HepG2 (cell line): ENCODE data around the gene BPIFB2. TPM values are rescaled to one million over a fixed set of nuclear protein-coding genes. Genes with fewer than 3 reads are reported as not detected.

Source experiments
- ARHGAP35 ChIP-seq: sonication (generic); formaldehyde crosslinking; IDR thresholded peaks from 2 replicates; pipeline ENCODE4 v1.9.0; 2022; ENCODE audit warnings: mild to moderate bottlenecking, inconsistent platforms, moderate library complexity, missing genetic modification reagents, borderline replicate concordance
- GLI4 ChIP-seq: sonication (generic); formaldehyde crosslinking; IDR thresholded peaks from 2 replicates; pipeline ENCODE4 v1.5.1; 2020; ENCODE audit warnings: missing genetic modification reagents, mild to moderate bottlenecking, moderate library complexity, borderline replicate concordance
- HDAC1 ChIP-seq: sonication (generic); formaldehyde crosslinking; IDR thresholded peaks from 2 replicates; pipeline ENCODE4 v1.5.1; 2020; ENCODE audit warnings: mild to moderate bottlenecking, missing genetic modification reagents
- KDM4B ChIP-seq: sonication (generic); formaldehyde crosslinking; IDR thresholded peaks from 2 replicates; pipeline ENCODE4 v1.4.0; 2020; ENCODE audit warnings: missing genetic modification reagents
- NFE2L1 ChIP-seq: sonication (generic); formaldehyde crosslinking; IDR thresholded peaks from 2 replicates; pipeline ENCODE4 v1.4.0; 2020; ENCODE audit warnings: missing genetic modification reagents, mild to moderate bottlenecking, borderline replicate concordance
- PCBP2 ChIP-seq: fragments of 200-400 bp; formaldehyde crosslinking; optimal IDR thresholded peaks from 2 replicates; pipeline ENCODE3; 2018; ENCODE audit warnings: low read length, low read depth; ENCODE audit not compliant: poor library complexity, severe bottlenecking
- PLRG1 ChIP-seq: fragments of 450-650 bp; conservative IDR thresholded peaks from 2 replicates; pipeline ENCODE4 v1.6.1; 2016
- SRSF9 ChIP-seq: fragments of 200-400 bp; formaldehyde crosslinking; IDR thresholded peaks from 2 replicates; pipeline ENCODE4 v1.6.1; 2018; ENCODE audit warnings: borderline replicate concordance, mild to moderate bottlenecking, low read depth, low read length; ENCODE audit not compliant: insufficient read depth, poor library complexity, severe bottlenecking
- THAP11 ChIP-seq: IDR thresholded peaks from 2 replicates; pipeline ENCODE4 v1.6.1; 2016; ENCODE audit warnings: missing biosample characterization, missing genetic modification reagents
- TOPORS ChIP-seq: sonication (generic); formaldehyde crosslinking; IDR thresholded peaks from 2 replicates; pipeline ENCODE4 v1.8.0; 2023; ENCODE audit warnings: mild to moderate bottlenecking, missing genetic modification reagents
- ZC3H4 ChIP-seq: sonication (generic); formaldehyde crosslinking; IDR thresholded peaks from 2 replicates; pipeline ENCODE4 v1.4.0; 2020; ENCODE audit warnings: missing genetic modification reagents, borderline replicate concordance
- ZFP36L2 ChIP-seq: sonication (generic); formaldehyde crosslinking; IDR thresholded peaks from 2 replicates; pipeline ENCODE4 v1.4.0; 2020; ENCODE audit warnings: missing genetic modification reagents
- ZNF354B ChIP-seq: sonication (generic); formaldehyde crosslinking; IDR thresholded peaks from 2 replicates; pipeline ENCODE4 v1.8.0; 2022; ENCODE audit warnings: mild to moderate bottlenecking, missing genetic modification reagents
- ZNF614 ChIP-seq: IDR thresholded peaks from 2 replicates; pipeline ENCODE4 v1.6.1; 2018; ENCODE audit warnings: missing biosample characterization, missing genetic modification reagents, inconsistent platforms, borderline replicate concordance
- ZNF772 ChIP-seq: sonication (generic); formaldehyde crosslinking; IDR thresholded peaks from 2 replicates; pipeline ENCODE4 v1.5.0; 2020; ENCODE audit warnings: mild to moderate bottlenecking, missing genetic modification reagents
- polyA plus RNA-seq, 8 experiments: library from polyadenylated mRNA; depleted of rRNA in 3 of 8; stranded (reverse) in 7 of 8; unstranded in 1 of 8; fragments of >200 nt; fragmentation: Illumina TruSeq in 4 of 8; extraction: Trizol in 4 of 8; gene quantifications; 2 replicates each; pipeline versions ENCODE4 v1.2.1 to v1.2.3, GENCODE V29; 2011 to 2016; ENCODE audit warnings: low read depth in 4 of 8, missing spikeins in 1 of 8, mixed read lengths in 1 of 8; ENCODE audit not compliant: insufficient read depth in 1 of 8
- total RNA-seq, 5 experiments: library from RNA; depleted of rRNA; stranded (reverse); fragments of >200 nt; fragmentation: Illumina TruSeq; extraction: Trizol; gene quantifications; 2 replicates each; pipeline ENCODE4 v1.2.3, GENCODE V29; 2016; ENCODE audit warnings: low read depth in 1 of 5
- TF ChIP-seq, protein P1 (sequence below): sonication (generic); formaldehyde crosslinking; conservative IDR thresholded peaks from 2 replicates; pipeline ENCODE4 v1.8.0; 2022; ENCODE audit warnings: mild to moderate bottlenecking, moderate library complexity, missing genetic modification reagents
- TF ChIP-seq, protein P2 (sequence below): sonication (generic); formaldehyde crosslinking; IDR thresholded peaks from 2 replicates; pipeline ENCODE4 v1.8.0; 2022; ENCODE audit warnings: mild to moderate bottlenecking, missing genetic modification reagents, borderline replicate concordance
- TF ChIP-seq, protein P3 (sequence below): sonication (generic); formaldehyde crosslinking; IDR thresholded peaks from 2 replicates; pipeline ENCODE4 v1.4.0; 2020; ENCODE audit warnings: missing genetic modification reagents, borderline replicate concordance
- TF ChIP-seq, protein P4 (sequence below): sonication (generic); formaldehyde crosslinking; conservative IDR thresholded peaks from 2 replicates; pipeline ENCODE4 v1.8.1; 2023; ENCODE audit warnings: missing genetic modification reagents

The BPIFB2 gene
- total and polyA plus RNA-seq, 2 of the 13 experiments (the other 11 are each of a cell fraction or from before 2014, with no cell fraction given): 54.5 to 902 TPM

DNA sequence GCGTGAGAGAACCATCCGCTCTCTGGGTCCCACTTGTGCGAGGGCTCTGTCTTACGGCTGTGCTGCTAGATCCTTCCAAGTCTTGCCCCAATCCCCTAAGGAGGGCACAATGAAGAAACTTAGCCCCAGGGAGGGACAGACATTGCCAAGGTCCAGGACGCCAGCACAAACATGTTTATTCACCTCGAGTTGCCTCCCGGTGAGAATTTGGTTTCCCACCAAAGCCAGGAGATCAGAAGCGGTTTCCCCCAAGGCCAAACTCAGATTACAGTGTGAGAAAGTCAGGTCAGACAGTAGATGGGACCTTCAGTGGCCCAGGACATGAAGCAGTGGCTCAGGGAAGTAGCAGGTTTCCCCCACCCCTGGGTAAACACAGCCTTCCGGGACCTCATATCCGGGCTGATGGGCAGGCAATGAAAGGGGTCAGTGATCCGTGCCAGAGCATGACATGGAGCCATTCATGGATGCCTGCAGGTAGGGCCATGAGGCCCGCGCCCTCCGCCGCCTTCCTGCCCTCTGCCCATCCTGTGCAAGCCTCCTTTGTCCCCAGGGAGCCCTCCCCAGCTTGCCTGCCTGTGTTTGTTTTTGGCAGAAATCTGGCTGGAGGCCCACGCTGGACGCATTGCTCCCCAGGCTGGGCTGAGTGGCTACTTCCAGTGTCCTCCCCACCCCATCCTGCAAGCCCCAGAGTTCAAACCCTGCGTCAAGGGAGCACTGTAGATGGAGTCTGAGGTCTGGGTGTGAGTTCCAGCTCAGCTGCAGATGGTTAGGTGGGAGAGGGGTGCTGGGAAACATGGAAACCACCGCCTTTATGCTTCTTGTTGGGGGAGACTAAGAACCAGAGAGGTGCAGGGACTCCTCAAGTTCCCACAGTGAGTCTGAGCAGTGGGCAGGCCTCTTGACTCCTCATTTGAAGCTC, 2.0 kb downstream of the BPIFB2 start (continued):
- TF ChIP-seq GLI4 (no peak), ZFP36L2 (CRISPR knock-in tag) (no peak), ZC3H4 (CRISPR knock-in tag) (peak; percentile 40; the same call in 1 of the 2 replicates), ZNF772 (CRISPR knock-in tag) (peak; percentile 91; the same call in 1 of the 2 replicates), TOPORS (no peak), THAP11 (CRISPR knock-in tag) (peak; percentile 89), ARHGAP35 (CRISPR knock-in tag) (no peak; the same call in 1 of the 2 replicates), ZNF354B (peak; percentile 57; the same call in 1 of the 2 replicates), KDM4B (CRISPR knock-in tag) (peak; percentile 96), PLRG1 (no peak), ZNF614 (peak; percentile 98), SRSF9 (no peak), NFE2L1 (CRISPR knock-in tag) (peak; percentile 42), HDAC1 (CRISPR knock-in tag) (peak; percentile 98), PCBP2 (no peak)
- TF ChIP-seq, protein P1, sequence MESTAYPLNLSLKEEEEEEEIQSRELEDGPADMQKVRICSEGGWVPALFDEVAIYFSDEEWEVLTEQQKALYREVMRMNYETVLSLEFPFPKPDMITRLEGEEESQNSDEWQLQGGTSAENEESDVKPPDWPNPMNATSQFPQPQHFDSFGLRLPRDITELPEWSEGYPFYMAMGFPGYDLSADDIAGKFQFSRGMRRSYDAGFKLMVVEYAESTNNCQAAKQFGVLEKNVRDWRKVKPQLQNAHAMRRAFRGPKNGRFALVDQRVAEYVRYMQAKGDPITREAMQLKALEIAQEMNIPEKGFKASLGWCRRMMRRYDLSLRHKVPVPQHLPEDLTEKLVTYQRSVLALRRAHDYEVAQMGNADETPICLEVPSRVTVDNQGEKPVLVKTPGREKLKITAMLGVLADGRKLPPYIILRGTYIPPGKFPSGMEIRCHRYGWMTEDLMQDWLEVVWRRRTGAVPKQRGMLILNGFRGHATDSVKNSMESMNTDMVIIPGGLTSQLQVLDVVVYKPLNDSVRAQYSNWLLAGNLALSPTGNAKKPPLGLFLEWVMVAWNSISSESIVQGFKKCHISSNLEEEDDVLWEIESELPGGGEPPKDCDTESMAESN (CRISPR knock-in tag): no peak; the same call in none of the 2 replicates
- TF ChIP-seq, protein P2, sequence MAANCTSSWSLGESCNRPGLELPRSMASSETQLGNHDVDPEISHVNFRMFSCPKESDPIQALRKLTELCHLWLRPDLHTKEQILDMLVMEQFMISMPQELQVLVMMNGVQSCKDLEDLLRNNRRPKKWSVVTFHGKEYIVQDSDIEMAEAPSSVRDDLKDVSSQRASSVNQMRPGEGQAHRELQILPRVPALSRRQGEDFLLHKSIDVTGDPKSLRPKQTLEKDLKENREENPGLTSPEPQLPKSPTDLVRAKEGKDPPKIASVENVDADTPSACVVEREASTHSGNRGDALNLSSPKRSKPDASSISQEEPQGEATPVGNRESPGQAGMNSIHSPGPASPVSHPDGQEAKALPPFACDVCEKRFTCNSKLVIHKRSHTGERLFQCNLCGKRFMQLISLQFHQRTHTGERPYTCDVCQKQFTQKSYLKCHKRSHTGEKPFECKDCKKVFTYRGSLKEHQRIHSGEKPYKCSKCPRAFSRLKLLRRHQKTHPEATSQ: peak; percentile 93; the same call in 1 of the 2 replicates
- TF ChIP-seq, protein P3, sequence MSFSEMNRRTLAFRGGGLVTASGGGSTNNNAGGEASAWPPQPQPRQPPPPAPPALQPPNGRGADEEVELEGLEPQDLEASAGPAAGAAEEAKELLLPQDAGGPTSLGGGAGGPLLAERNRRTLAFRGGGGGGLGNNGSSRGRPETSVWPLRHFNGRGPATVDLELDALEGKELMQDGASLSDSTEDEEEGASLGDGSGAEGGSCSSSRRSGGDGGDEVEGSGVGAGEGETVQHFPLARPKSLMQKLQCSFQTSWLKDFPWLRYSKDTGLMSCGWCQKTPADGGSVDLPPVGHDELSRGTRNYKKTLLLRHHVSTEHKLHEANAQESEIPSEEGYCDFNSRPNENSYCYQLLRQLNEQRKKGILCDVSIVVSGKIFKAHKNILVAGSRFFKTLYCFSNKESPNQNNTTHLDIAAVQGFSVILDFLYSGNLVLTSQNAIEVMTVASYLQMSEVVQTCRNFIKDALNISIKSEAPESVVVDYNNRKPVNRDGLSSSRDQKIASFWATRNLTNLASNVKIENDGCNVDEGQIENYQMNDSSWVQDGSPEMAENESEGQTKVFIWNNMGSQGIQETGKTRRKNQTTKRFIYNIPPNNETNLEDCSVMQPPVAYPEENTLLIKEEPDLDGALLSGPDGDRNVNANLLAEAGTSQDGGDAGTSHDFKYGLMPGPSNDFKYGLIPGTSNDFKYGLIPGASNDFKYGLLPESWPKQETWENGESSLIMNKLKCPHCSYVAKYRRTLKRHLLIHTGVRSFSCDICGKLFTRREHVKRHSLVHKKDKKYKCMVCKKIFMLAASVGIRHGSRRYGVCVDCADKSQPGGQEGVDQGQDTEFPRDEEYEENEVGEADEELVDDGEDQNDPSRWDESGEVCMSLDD: peak; percentile 81; the same call in 1 of the 2 replicates
- TF ChIP-seq, protein P4, sequence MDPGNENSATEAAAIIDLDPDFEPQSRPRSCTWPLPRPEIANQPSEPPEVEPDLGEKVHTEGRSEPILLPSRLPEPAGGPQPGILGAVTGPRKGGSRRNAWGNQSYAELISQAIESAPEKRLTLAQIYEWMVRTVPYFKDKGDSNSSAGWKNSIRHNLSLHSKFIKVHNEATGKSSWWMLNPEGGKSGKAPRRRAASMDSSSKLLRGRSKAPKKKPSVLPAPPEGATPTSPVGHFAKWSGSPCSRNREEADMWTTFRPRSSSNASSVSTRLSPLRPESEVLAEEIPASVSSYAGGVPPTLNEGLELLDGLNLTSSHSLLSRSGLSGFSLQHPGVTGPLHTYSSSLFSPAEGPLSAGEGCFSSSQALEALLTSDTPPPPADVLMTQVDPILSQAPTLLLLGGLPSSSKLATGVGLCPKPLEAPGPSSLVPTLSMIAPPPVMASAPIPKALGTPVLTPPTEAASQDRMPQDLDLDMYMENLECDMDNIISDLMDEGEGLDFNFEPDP (CRISPR knock-in tag): peak; percentile 91; the same call in 1 of the 2 replicates
